ENCODE results near the gene ARHGEF12.

ARHGEF12 gene

GRCh38 chr11:120526241-120526640, 190.0 kb downstream of the ARHGEF12 start:
- TF ChIP-seq CTCF (IDR thresholded peaks at IDR 0.05; ENCODE audit: low read depth, low read length, missing control alignments), result no peak
- no peak overlapping the region for H3K4me3 ChIP-seq (ENCODE audit: low read depth, low read length)
- no peak for DNase-seq (ENCODE audit: low read depth)

- DNase-seq (ENCODE audit: low read depth), result no peak
- H3K4me3 ChIP-seq (ENCODE audit: low read depth, low read length), result no peak overlapping the region
- TF ChIP-seq CTCF (IDR thresholded peaks at IDR 0.05; ENCODE audit: low read depth, low read length, missing control alignments), result no peak
These were observed 191.0 kb downstream of the ARHGEF12 start for GRCh38 chr11:120527111-120527761.

GRCh38 chr11:120528749-120529148, 192.5 kb downstream of the ARHGEF12 start:
- no peak overlapping the region for H3K4me3 ChIP-seq (ENCODE audit: low read depth, low read length)
- DNase-seq (ENCODE audit: low read depth), result no peak
- TF ChIP-seq CTCF (IDR thresholded peaks at IDR 0.05; ENCODE audit: low read depth, low read length, missing control alignments), result no peak

- no peak for TF ChIP-seq CTCF (IDR thresholded peaks at IDR 0.05; ENCODE audit: low read depth, low read length, missing control alignments)
- H3K4me3 ChIP-seq (ENCODE audit: low read depth, low read length), result no peak overlapping the region
- no peak for DNase-seq (ENCODE audit: low read depth)
These were observed 193.0 kb downstream of the ARHGEF12 start for GRCh38 chr11:120529214-120529613.

- no peak for TF ChIP-seq CTCF (IDR thresholded peaks at IDR 0.05; ENCODE audit: low read depth, low read length, missing control alignments)
- no peak for DNase-seq (ENCODE audit: low read depth)
- no peak overlapping the region for H3K4me3 ChIP-seq (ENCODE audit: low read depth, low read length)
These were observed 193.7 kb downstream of the ARHGEF12 start for GRCh38 chr11:120529911-120530310.

GRCh38 chr11:120532082-120532831, 196.0 kb downstream of the ARHGEF12 start:
- DNase-seq (ENCODE audit: low read depth), result no peak
- TF ChIP-seq CTCF (IDR thresholded peaks at IDR 0.05; ENCODE audit: low read depth, low read length, missing control alignments), result no peak
- no peak overlapping the region for H3K4me3 ChIP-seq (ENCODE audit: low read depth, low read length)

- no peak overlapping the region for H3K4me3 ChIP-seq (ENCODE audit: low read depth, low read length)
- DNase-seq (ENCODE audit: low read depth), result no peak
- TF ChIP-seq CTCF (IDR thresholded peaks at IDR 0.05; ENCODE audit: low read depth, low read length, missing control alignments), result no peak
These were observed 196.6 kb downstream of the ARHGEF12 start for GRCh38 chr11:120532832-120533196.
